Measurements from ENCODE around the gene BDH2. TPM values are rescaled to one million over a fixed set of nuclear protein-coding genes. Genes with fewer than 3 reads are reported as not detected.

The BDH2 gene
- total and polyA plus RNA-seq, 2 experiments from 2014 or later, result 36.5 to 73.9 TPM

DNA sequence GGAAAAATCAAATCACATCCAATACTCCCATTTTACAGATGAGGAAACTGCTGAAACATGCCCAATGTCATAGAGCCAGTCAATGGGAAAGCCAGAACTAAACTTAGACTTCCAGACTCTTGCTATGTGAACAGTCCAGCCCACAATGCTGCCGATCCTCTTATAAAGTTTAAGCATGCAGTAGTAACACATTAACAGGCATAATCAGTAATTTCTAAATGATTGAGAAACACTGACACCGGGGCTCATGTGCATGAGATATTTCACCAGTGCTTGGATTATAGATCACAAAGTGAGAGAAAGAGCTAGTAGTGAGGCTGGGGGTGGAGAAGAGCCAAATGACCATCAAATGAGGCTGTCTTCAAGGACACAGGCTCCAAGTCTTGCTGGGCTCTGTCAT is 2.5 kb downstream of the BDH2 start:
- Mint-ChIP-seq H3K4me1 (peaks cover 13% of the 10 kb centered on the region), H3K4me3 (no peak overlapping the region), H3K36me3 (ENCODE audit: low read depth) (no peaks in the 10 kb centered on the region), H3K27ac (no peak overlapping the region), H3K27me3 (ENCODE audit: insufficient read depth, low read depth, poor library complexity) (no peaks in the 10 kb centered on the region), H3K9me3 (no peaks in the 10 kb centered on the region)
- no peaks in the 10 kb centered on the region for H3K79me2 ChIP-seq (replicated peaks; ENCODE audit: insufficient read depth)
- H3K36me3 ChIP-seq (ENCODE audit: insufficient read depth), result no peaks in the 10 kb centered on the region
- H3K27me3 ChIP-seq (ENCODE audit: insufficient read depth), result no peaks in the 10 kb centered on the region
- no peak overlapping the region for H2AFZ ChIP-seq
- no peak overlapping the region for H3K4me3 ChIP-seq
- no peaks in the 10 kb centered on the region for H3K9me2 ChIP-seq (ENCODE audit: insufficient read depth)
- ATAC-seq (no peak), DNase-seq (ENCODE audit: low spot score) (no peak)
- TF ChIP-seq POLR2AphosphoS5 (IDR thresholded peaks at IDR 0.05; ENCODE audit: low read depth), result no peak
- no peak for TF ChIP-seq ZNF331 (CRISPR knock-in tag; IDR thresholded peaks at IDR 0.05; ENCODE audit: low read depth)
- TF ChIP-seq, protein P1, sequence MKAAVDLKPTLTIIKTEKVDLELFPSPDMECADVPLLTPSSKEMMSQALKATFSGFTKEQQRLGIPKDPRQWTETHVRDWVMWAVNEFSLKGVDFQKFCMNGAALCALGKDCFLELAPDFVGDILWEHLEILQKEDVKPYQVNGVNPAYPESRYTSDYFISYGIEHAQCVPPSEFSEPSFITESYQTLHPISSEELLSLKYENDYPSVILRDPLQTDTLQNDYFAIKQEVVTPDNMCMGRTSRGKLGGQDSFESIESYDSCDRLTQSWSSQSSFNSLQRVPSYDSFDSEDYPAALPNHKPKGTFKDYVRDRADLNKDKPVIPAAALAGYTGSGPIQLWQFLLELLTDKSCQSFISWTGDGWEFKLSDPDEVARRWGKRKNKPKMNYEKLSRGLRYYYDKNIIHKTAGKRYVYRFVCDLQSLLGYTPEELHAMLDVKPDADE (IDR thresholded peaks at IDR 0.05), result no peak
- no peak for TF ChIP-seq ZNF462 (CRISPR knock-in tag; IDR thresholded peaks at IDR 0.05)
- no peak for TF ChIP-seq NANOG (IDR thresholded peaks at IDR 0.05; ENCODE audit: borderline replicate concordance)
- no peak overlapping the region for H3K27ac ChIP-seq (ENCODE audit: low read depth)
- H3K4me2 ChIP-seq, result no peak overlapping the region
- H4K20me1 ChIP-seq (replicated peaks; ENCODE audit: insufficient read depth), result no peaks in the 10 kb centered on the region
- no peaks in the 10 kb centered on the region for H3K4me1 ChIP-seq (ENCODE audit: insufficient read depth)
- H3F3A ChIP-seq (replicated peaks; ENCODE audit: low read depth), result no peaks in the 10 kb centered on the region

- no peak overlapping the region for H2AFZ ChIP-seq
- no peaks in the 10 kb centered on the region for H3F3A ChIP-seq (replicated peaks; ENCODE audit: low read depth)
- Mint-ChIP-seq H3K27me3 (ENCODE audit: insufficient read depth, low read depth, poor library complexity) (peaks cover 2% of the 10 kb centered on the region), H3K4me3 (no peak overlapping the region), H3K27ac (no peak overlapping the region), H3K9me3 (no peaks in the 10 kb centered on the region), H3K36me3 (ENCODE audit: low read depth) (peaks cover 13% of the 10 kb centered on the region; the same call in 2 of the 3 replicates), H3K4me1 (peaks cover 13% of the 10 kb centered on the region)
- H3K4me1 ChIP-seq (ENCODE audit: insufficient read depth), result no peaks in the 10 kb centered on the region
- ATAC-seq (no peak), DNase-seq (ENCODE audit: low spot score) (no peak)
- no peaks in the 10 kb centered on the region for H3K9me2 ChIP-seq (ENCODE audit: insufficient read depth)
- no peaks in the 10 kb centered on the region for H4K20me1 ChIP-seq (replicated peaks; ENCODE audit: insufficient read depth)
- no peak overlapping the region for H3K4me2 ChIP-seq
- H3K36me3 ChIP-seq (ENCODE audit: insufficient read depth), result peaks cover 6% of the 10 kb centered on the region
- TF ChIP-seq, protein P1 (IDR thresholded peaks at IDR 0.05), result no peak
- no peak overlapping the region for H3K27ac ChIP-seq (ENCODE audit: low read depth)
- no peaks in the 10 kb centered on the region for H3K79me2 ChIP-seq (replicated peaks; ENCODE audit: insufficient read depth)
- H3K27me3 ChIP-seq (ENCODE audit: insufficient read depth), result no peaks in the 10 kb centered on the region
- no peak overlapping the region for H3K4me3 ChIP-seq
Measured at GRCh38 chr4:103095080-103095479, 4.6 kb downstream of the BDH2 start.
